Sigmoid colon (tissue), 7 donors: ENCODE results near the gene MYCL. TPM values are rescaled to one million over a fixed set of nuclear protein-coding genes. Genes with fewer than 3 reads are reported as not detected.
"Not testable (repeated sequence)": the region's sequence is repeated elsewhere in the genome, so short reads cannot be mapped to it uniquely, and the experiment has no call there.

Experiments
- DNase-seq: peaks from one replicate; pipeline ENCODE4 v3.0.0-alpha.2; 2019
- H3K27ac ChIP-seq, 4 donors: fragments of 200-600 bp; sonication (generic); one replicate each; pipeline ENCODE4 v1.5.1; 2016 to 2019; ENCODE audit warnings: mild to moderate bottlenecking in 1 of 4
- H3K27me3 ChIP-seq, 3 donors: fragments of 200-600 bp; sonication (generic); one replicate each; pipeline ENCODE4 v1.5.1; 2019; ENCODE audit warnings: mild to moderate bottlenecking in 1 of 3
- H3K36me3 ChIP-seq, 4 donors: fragments of 200-600 bp; sonication (generic); one replicate each; pipeline ENCODE4 v1.5.1; 2016 to 2019
- H3K4me1 ChIP-seq, 4 donors: fragments of 200-600 bp; sonication (generic); one replicate each; pipeline ENCODE4 v1.5.1; 2017 to 2019
- H3K4me3 ChIP-seq, 4 donors: fragments of 200-600 bp; sonication (generic); one replicate each; pipeline ENCODE4 v1.5.1; 2017 to 2019; ENCODE audit warnings: mild to moderate bottlenecking in 2 of 4, moderate library complexity in 1 of 4
- H3K9me3 ChIP-seq, 4 donors: fragments of 200-600 bp in 3 of 4; sonication (generic) in 3 of 4; one replicate each; pipeline versions ENCODE4 v1.5.1 to v1.6.1; 2013 to 2019
- CTCF ChIP-seq, 4 experiments: fragments of 450-650 bp in 3 of 4; fragments of 200-600 bp in 1 of 4; IDR thresholded peaks; one replicate each; pipeline ENCODE4 v1.5.1; 2016 to 2019; ENCODE audit warnings: antibody characterized with exemption in 4 of 4, mild to moderate bottlenecking in 3 of 4, moderate library complexity in 2 of 4
- EP300 ChIP-seq, 4 donors: sonication (generic); formaldehyde crosslinking; IDR thresholded peaks; one replicate each; pipeline ENCODE4 v1.6.1; 2017; ENCODE audit warnings: antibody characterized with exemption in 4 of 4
- POLR2A ChIP-seq, 2 donors: fragments of 450-650 bp; IDR thresholded peaks; one replicate each; pipeline ENCODE4 v1.6.1; 2016; ENCODE audit warnings: antibody characterized with exemption in 2 of 2, mild to moderate bottlenecking in 2 of 2, moderate library complexity in 2 of 2
- POLR2AphosphoS5 ChIP-seq, 4 donors: sonication (generic); formaldehyde crosslinking; IDR thresholded peaks; one replicate each; pipeline ENCODE4 v1.6.1; 2017; ENCODE audit warnings: antibody characterized with exemption in 4 of 4
- WGBS, 2 donors: extraction: QIAGEN DNeasy Blood & Tissue Kit; methylation state at CpG; one replicate each; pipeline ENCODE4 v1.1.7; 2013; 5-methylcytosine and 5-hydroxymethylcytosine counted together
- intact Hi-C: fragments of 100-400 bp; cut with DNase I; formaldehyde crosslinking; loops from one replicate; pipeline ENCODE4 v1.15.1; 2023
- polyA plus RNA-seq, 3 donors: library from polyadenylated mRNA; stranded (reverse); fragments of 200-250 nt; gene quantifications; one replicate each; pipeline ENCODE4 v1.2.3, GENCODE V29; 2013
- total RNA-seq, 4 donors: library from RNA; depleted of rRNA; stranded (reverse); fragments of >200 nt; gene quantifications; one replicate each; pipeline ENCODE4 v1.1.0, GENCODE V29; 2016
- donor health status: healthy with polysubstance abuse.
- donor health status: Bipolar disorder and iron deficiency.
- donor health status: healthy.

Gene MYCL
- total and polyA plus RNA-seq, 7 donors, result 0.14 to 8.2 (median 1.7) TPM

DNA sequence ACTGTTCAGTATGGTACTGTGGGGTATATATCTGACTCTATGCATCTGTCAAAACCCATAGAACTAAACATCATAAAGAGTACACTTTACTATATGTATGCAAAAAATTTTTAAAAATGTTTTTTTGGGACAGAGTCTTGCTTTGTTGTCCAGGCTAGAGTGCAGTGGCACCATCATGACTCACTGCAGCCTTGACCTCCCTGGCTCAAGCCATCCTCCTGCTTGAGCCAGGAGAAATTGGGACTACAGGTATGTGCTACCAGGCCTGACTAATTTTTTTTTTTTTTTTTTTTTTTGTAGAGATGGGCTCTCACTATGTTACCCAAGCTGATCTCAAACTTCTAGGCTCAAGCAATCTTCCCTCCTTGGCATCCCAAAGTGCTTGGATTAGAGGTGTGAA, 29.9 kb downstream of the MYCL start:
- intact Hi-C loops, result no loop called here
- no peaks in the 10 kb centered on the region for H3K27me3 ChIP-seq
- no peak for DNase-seq
- no peak for TF ChIP-seq CTCF (IDR thresholded peaks at IDR 0.05)
- peaks cover 0 to 3% (median 0%) of the 10 kb centered on the region in 4 donors for H3K36me3 ChIP-seq
- no peak overlapping the region for H3K27ac ChIP-seq
- H3K4me1 ChIP-seq, result peaks cover 0 to 13% (median 5%) of the 10 kb centered on the region in 4 donors
- no peak overlapping the region for H3K4me3 ChIP-seq
- no peaks in the 10 kb centered on the region for H3K9me3 ChIP-seq

DNA sequence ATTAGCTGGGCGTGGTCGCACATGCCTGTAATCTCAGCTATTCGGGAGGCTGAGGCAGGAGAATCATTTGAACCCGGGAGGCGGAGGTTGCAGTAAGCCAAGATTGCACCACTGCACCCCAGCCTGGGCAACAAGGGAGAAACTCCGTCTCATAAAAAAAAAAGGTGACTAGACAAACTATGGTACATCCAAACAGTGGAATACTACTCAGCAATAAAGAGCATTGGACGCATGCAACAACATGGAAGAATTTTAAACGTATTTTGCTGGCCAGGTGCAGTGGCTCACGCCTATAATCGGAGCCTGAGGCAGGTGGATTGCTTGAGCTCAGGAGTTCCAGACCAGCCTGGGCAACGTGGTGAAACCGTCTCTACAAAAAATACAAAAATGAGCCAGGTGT, 30.7 kb downstream of the MYCL start:
- H3K4me3 ChIP-seq, H3K36me3 ChIP-seq, H3K27ac ChIP-seq, DNase-seq, H3K9me3 ChIP-seq, intact Hi-C loops, H3K27me3 ChIP-seq: not testable (repeated sequence)
- WGBS, 2 donors, result 97 to 99% methylated on average over 12 of the region's 12 CpGs
- H3K4me1 ChIP-seq, result peaks cover 0 to 17% (median 4%) of the 10 kb centered on the region in 4 donors

DNA sequence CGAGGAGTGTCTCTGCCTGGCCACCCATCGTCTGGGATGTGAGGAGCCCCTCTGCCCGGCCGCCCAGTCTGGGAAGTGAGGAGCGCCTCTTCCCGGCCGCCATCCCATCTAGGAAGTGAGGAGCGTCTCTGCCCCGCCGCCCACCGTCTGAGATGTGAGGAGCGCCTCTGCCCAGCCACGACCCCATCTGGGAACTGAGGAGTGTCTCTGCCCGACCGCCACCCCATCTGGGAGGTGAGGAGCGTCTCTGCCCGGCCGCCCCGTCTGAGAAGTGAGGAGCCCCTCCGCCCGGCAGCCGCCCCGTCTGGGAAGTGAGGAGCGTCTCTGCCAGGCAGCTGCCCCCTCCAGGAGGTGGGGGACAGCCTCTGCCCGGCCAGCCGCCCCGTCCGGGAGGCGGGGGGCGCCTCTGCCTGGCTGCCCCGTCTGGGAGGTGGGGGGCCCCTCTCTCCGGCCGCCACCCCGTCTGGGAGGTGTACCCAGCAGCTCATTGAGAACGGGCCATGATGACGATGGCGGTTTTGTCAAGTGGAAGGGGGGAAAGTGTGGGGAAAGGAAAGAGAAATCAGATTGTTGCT, 32.1 kb downstream of the MYCL start:
- H3K9me3 ChIP-seq, H3K27ac ChIP-seq, H3K4me1 ChIP-seq, H3K27me3 ChIP-seq, DNase-seq, H3K4me3 ChIP-seq, H3K36me3 ChIP-seq, intact Hi-C loops: not testable (repeated sequence)
- WGBS, 2 donors, result 97 to 98% methylated on average over 37 of the region's 37 CpGs

DNA sequence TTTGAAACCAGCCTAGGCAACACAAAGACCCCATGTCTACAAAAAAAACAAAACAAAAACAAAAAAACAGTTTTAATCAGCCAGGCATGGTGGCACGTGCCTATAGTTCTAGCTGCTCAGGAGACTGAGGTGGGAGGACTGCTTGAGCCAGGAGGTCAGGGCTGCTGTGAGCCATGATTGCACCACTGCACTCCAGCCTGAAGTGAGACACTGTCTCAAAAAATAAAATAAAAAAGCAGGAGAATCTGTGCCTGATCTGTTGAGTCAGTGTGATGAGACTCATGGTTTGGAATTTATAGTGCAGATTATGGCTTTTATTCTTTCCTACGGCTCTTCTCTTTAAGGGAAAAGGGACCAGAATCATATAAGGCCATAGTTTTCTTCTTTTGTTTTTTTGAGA, 35.0 kb downstream of the MYCL start:
- Histone ChIP-seq H3K4me3 (no peak overlapping the region), H3K4me1 (peaks cover 0 to 6% (median 3%) of the 10 kb centered on the region in 4 donors), H3K36me3 (no peaks in the 10 kb centered on the region), H3K27me3 (no peaks in the 10 kb centered on the region), H3K27ac (no peak overlapping the region), H3K9me3 (no peaks in the 10 kb centered on the region)
- no peak for TF ChIP-seq CTCF (IDR thresholded peaks at IDR 0.05)
- TF ChIP-seq POLR2A (IDR thresholded peaks at IDR 0.05), result no peak
- TF ChIP-seq POLR2AphosphoS5 (IDR thresholded peaks at IDR 0.05), result no peak
- no peak for TF ChIP-seq EP300 (IDR thresholded peaks at IDR 0.05)
- 89 to 93% methylated on average over 2 of the region's 2 CpGs for WGBS, 2 donors
- intact Hi-C loops, result no loop called here
- DNase-seq, result no peak

- Histone ChIP-seq H3K4me1 (peaks cover 0 to 6% (median 3%) of the 10 kb centered on the region in 4 donors), H3K4me3 (no peak overlapping the region), H3K27ac (no peak overlapping the region), H3K36me3 (no peaks in the 10 kb centered on the region), H3K9me3 (no peaks in the 10 kb centered on the region), H3K27me3 (no peaks in the 10 kb centered on the region)
- 88 to 96% methylated on average over 1 of the region's 1 CpG for WGBS, 2 donors
- DNase-seq, result no peak
- intact Hi-C loops, result no loop called here
- TF ChIP-seq CTCF (IDR thresholded peaks at IDR 0.05) (no peak), EP300 (IDR thresholded peaks at IDR 0.05) (no peak), POLR2AphosphoS5 (IDR thresholded peaks at IDR 0.05) (no peak), POLR2A (IDR thresholded peaks at IDR 0.05) (no peak)
These were observed 36.0 kb downstream of the MYCL start for GRCh38 chr1:39865762-39866161.

DNA sequence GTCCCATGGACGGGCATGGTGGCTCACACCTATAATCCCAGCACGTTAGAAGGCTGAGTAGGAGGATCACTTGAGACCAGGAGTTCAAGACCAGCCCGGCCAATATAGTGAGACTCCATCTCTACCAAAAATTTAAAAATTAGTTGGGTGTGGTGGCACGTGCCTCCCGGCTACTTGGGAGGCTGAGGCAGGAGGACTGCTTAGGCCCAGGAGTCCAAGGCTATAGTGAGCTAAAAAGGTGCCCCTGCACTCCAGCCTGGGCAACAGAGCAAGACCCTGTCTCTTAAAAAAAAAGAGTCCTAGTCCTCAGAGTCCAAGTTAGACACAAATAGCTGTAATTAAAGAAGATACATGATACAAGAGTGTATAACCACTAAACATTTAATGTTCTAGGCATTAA, 38.5 kb downstream of the MYCL start:
- H3K27ac ChIP-seq, result no peak overlapping the region
- DNase-seq, result no peak
- 97% methylated on average over 5 of the region's 5 CpGs for WGBS, 2 donors
- peaks cover 0 to 13% (median 3%) of the 10 kb centered on the region in 4 donors for H3K4me1 ChIP-seq
- H3K36me3 ChIP-seq, result no peaks in the 10 kb centered on the region
- H3K9me3 ChIP-seq, result no peaks in the 10 kb centered on the region
- TF ChIP-seq CTCF (IDR thresholded peaks at IDR 0.05), result no peak
- no peak for TF ChIP-seq EP300 (IDR thresholded peaks at IDR 0.05)
- TF ChIP-seq POLR2A (IDR thresholded peaks at IDR 0.05), result no peak
- H3K27me3 ChIP-seq, result no peaks in the 10 kb centered on the region
- H3K4me3 ChIP-seq, result no peak overlapping the region
- intact Hi-C loops, result no loop called here
